ENCODE results near the gene AXIN2.

The AXIN2 gene

DNA sequence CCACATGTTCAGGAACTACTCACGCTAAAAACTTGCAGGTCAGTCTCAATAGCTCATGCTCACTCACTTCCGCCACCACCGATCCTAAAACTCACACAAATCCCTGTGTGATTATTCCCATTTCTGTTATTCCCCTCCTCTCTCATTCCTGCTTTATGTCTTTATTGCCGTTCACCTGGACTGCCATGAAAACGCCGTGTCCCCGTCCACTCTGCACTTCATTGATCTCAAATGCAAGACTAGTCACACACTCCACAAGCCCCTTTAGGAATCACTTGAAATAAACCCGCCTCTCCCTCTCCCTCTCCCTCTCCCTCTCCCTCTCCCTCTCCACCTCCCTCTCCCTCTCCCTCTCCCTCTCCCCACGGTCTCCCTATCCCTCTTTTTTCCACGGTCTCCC is 78.0 kb downstream of the AXIN2 start:
- DNase-seq (ENCODE audit: low read depth), result no peak

GRCh38 chr17:65482201-65482600 is 79.2 kb downstream of the AXIN2 start:
- DNase-seq (ENCODE audit: low read depth), result no peak

GRCh38 chr17:65479282-65479681 is 82.2 kb downstream of the AXIN2 start:
- DNase-seq (ENCODE audit: low read depth), result no peak
